8988T (cell line): Measurements from ENCODE around the gene CTSC.
A peak's percentile ranks its signal among the peaks of the same experiment; 100 is the strongest.

Experiments
- DNase-seq: peaks from one replicate; pipeline ENCODE4 v3.0.0; 2011

The CTSC gene

GRCh38 chr11:88337181-88337986 is at the start of gene CTSC:
CTSC (minus strand) TSS chr11:88337736; CDS start chr11:88337672, 64 bp downstream.
- peak; percentile 72 for DNase-seq

GRCh38 chr11:88384669-88385005 is 47.1 kb upstream of the CTSC start:
- DNase-seq: no peak

- DNase-seq: no peak
Observed at GRCh38 chr11:88384004-88384668, 46.6 kb upstream of the CTSC start.

- DNase-seq: no peak
Observed at GRCh38 chr11:88383447-88383846, 45.9 kb upstream of the CTSC start.

GRCh38 chr11:88379130-88379529 is 41.6 kb upstream of the CTSC start:
- no peak for DNase-seq

GRCh38 chr11:88378422-88379066 is 41.0 kb upstream of the CTSC start:
- DNase-seq: no peak

- DNase-seq: no peak
Observed at GRCh38 chr11:88377646-88378045, 40.1 kb upstream of the CTSC start.

- DNase-seq: no peak
Observed at GRCh38 chr11:88377144-88377543, 39.6 kb upstream of the CTSC start.

GRCh38 chr11:88375927-88376470 is 38.5 kb upstream of the CTSC start:
- DNase-seq: no peak

GRCh38 chr11:88370782-88371181 is 33.2 kb upstream of the CTSC start:
- DNase-seq: no peak

GRCh38 chr11:88367310-88367709 is 29.8 kb upstream of the CTSC start:
- no peak for DNase-seq

GRCh38 chr11:88363648-88364065 is 26.1 kb upstream of the CTSC start:
- DNase-seq: no peak

GRCh38 chr11:88363004-88363403 is 25.5 kb upstream of the CTSC start:
- no peak for DNase-seq

GRCh38 chr11:88360141-88360540 is 22.6 kb upstream of the CTSC start:
- DNase-seq: no peak

- DNase-seq: no peak
Observed at GRCh38 chr11:88359541-88359940, 22.0 kb upstream of the CTSC start.

GRCh38 chr11:88359114-88359513 is 21.6 kb upstream of the CTSC start:
- no peak for DNase-seq

GRCh38 chr11:88358040-88358431 is 20.5 kb upstream of the CTSC start:
- no peak for DNase-seq

- DNase-seq: no peak
Observed at GRCh38 chr11:88357323-88358039, 19.9 kb upstream of the CTSC start.

- no peak for DNase-seq
Observed at GRCh38 chr11:88355887-88356286, 18.4 kb upstream of the CTSC start.

- no peak for DNase-seq
Observed at GRCh38 chr11:88354912-88355311, 17.4 kb upstream of the CTSC start.

- DNase-seq: no peak
Observed at GRCh38 chr11:88353835-88354496, 16.4 kb upstream of the CTSC start.

- DNase-seq: no peak
Observed at GRCh38 chr11:88353386-88353785, 15.8 kb upstream of the CTSC start.

GRCh38 chr11:88352139-88352538 is 14.6 kb upstream of the CTSC start:
- DNase-seq: no peak
